GM11168 (cell line): ENCODE measurements around the gene CDH23.

ENCODE experiments used
- in situ Hi-C: fragments of 300-500 bp; cut with MboI; formaldehyde crosslinking; loops from one replicate; pipeline ENCODE4 v1.12.0; 2022; ENCODE audit warnings: low sequenced_read_pairs; ENCODE audit not compliant: unreplicated experiment

The CDH23 gene

GRCh38 chr10:71547876-71548846 is 151.4 kb downstream of the CDH23 start:
- in situ Hi-C loops = no loop called here

- in situ Hi-C loops = no loop called here
Measured at GRCh38 chr10:71549766-71550533, 153.2 kb downstream of the CDH23 start.

- in situ Hi-C loops = no loop called here
Measured at GRCh38 chr10:71550628-71551027, 153.9 kb downstream of the CDH23 start.

GRCh38 chr10:71551970-71552369 is 155.2 kb downstream of the CDH23 start:
- in situ Hi-C loops = no loop called here

DNA sequence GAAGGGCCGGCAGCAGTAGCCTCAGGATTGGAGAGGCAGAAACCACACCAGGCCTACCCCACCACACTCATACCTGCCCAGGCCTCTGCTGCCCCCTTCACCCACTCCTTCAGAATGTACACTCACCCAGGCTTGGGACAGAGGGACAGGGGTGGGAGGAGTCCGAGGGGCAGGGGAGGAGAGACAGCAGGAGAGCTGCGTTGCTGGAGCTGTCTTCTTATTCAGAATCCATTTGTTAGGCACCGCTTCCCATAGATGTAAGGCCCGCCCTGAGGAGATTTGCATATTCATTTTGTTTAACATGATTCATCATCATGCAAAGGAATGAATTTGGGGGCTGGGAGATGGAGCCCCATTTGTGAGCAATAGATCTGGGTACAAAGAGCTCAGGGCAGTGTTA is 156.7 kb downstream of the CDH23 start:
- in situ Hi-C loops = no loop called here

DNA sequence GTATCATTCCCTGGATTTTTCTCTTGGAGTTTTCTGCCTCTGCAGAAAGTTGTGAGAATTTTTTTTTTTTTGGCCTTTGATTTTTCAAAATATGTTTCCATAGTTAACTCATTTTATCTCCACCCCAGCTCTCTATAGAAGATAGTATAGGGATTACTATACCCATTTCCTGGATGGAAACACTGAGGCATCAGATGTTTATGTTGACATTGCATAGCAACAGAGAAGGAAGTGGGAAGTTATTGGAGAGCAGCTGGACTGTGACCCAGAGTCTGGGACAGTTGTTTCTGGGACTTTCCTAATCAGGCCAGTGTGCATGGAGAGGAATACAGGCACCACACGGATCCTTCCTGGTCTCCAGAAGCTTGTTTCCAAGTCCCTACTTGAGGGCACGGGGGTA is 158.0 kb downstream of the CDH23 start:
- in situ Hi-C loops = no loop called here

DNA sequence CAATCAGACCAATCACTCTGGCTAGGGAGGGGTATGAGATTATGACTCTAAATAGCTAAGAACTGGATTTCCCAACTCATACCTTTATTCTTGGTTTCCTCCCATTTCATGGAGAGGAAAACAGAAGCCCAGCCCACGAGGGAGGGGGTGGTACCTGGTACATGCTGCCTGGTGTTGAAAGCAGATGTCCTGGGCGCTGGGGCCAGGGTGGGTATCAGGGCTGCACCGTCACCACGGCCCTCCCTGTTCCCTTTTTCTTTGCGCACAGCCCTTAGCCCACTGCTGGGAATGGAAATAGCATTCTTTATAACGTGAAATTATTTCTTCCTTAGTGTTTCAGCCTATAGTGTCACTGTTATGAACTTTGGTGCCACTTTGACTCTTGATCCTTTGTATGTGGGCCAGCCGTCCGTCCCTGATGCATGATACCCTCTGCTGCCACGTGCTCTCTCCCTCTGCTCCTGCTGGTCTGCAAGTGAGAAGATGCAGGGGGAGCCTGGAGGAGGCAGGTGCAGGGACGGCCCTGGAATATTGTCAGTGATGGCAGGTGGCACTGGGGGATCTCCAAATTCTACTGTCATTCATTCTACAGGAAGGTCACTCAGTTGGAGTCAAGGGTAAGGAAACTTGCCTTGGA is 158.5 kb downstream of the CDH23 start:
- in situ Hi-C loops = no loop called here

- in situ Hi-C loops = no loop called here
Measured at GRCh38 chr10:71555724-71556119, 159.0 kb downstream of the CDH23 start.

GRCh38 chr10:71558991-71559390 is 162.3 kb downstream of the CDH23 start:
- in situ Hi-C loops = no loop called here

DNA sequence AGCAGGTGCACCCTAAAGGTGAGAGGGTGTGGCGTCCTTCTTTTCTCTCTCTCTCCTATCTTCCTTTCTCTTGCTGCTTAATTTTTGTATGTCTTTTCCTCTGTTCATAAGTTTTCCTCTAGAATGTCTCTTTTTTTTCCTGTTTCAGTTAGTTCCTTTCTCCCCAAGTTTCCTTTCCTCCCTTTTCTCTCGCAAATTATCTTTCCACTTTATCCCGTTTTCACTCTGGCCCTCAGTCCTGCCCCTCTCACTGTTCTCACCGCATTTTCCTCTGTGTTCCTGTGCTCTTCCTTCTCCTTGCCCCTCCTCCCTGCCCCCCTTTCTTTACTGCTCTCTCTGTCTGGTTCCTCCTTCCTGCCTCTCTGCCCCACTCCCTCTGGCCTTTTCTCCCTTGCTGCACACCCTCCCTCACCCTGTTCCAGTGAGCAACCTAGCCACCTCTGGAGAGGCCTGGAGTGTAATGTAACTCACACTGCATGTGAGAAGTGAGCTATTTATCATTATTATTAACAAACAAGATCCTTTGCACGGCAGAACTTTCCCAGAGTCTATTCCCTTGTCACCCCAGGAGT is 164.4 kb downstream of the CDH23 start:
- in situ Hi-C loops = no loop called here

- in situ Hi-C loops = no loop called here
Measured at GRCh38 chr10:71562181-71562580, 165.5 kb downstream of the CDH23 start.

DNA sequence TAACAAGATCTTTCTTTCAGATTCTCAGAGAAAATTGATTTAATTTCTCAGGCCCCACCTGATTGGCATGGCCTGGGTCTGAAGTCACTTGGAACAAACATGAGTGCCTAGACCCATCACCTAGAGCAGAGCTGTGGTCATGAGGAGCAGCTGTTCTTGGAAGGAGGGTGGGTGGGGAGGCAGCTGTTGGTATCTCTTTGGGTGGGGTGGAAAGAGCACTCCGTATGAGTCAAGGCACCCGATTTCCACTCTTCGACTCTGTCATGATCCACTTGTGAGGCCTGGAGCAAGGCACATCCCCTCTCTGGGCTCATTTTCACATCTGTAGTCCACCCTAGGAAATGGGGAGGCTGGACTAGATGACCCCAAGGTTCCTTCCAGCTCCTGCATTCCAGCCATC is 166.2 kb downstream of the CDH23 start:
- in situ Hi-C loops = no loop called here

DNA sequence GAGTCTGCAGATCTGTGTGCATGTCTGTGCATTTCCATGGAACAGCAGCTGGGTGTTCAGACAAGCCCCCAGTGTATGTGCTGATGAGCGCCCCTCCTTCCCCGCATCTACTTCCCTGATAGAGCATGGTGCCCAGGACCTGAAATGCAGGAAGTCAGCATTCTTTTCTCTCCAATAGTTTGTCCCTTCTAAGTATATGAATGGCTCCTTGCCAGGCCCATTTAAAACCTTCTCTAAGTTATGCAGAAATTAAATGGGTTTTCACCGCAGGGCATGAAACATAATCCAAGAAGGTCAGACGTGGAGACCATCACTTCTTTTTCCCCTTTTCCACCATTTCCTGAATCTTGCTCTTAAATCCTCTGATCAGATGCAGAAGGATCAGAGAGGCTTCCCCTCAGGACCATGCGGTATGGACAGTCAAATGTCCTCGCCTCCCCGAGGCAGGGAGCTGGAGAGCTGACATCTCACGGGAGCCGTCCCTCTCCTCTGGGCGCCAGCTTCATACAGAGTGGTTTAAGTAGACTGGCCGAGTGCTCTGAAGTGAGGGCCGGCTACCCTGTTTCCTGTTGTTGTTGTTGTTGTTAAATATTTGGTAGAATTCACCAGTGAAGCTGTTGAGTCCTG is 167.6 kb downstream of the CDH23 start:
- in situ Hi-C loops = no loop called here

DNA sequence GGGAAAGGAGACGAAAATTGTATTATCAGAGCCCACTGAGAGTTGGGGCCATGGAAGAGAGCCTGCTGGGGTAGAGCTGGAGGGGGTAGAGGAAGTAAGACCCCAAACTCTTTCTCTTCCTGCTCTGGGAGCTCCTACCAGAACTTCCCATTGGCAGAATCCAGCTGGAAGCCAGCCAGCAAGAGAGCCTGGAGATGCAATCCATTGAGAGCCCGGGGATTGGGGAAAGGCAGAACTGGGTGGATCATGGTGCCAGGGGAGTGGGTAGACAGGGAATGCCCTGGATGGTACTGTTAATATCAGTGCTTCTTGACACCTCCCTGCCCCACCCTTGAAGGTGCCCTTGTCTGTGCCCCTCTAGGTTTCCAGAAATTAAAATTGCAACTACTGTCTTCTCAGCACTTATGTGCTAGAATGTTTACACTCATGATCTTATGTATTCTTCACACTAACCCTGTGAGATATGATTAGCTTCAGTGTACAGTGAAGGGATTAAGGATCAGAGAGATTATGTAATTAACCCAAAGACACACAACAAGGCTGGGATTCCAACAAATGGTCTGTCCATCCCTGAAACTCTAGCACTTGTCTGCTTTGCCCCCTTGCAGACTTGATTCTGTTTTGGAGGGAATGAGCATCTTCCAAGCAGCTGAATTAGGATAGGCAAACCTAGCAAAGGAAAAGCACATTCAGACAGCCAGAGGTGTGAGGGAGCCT is 168.7 kb downstream of the CDH23 start:
- in situ Hi-C loops = loop anchor here (5.0 kb wide), 2 partner anchors 183 to 258 kb away; no protein-coding TSS in a partner anchor

DNA sequence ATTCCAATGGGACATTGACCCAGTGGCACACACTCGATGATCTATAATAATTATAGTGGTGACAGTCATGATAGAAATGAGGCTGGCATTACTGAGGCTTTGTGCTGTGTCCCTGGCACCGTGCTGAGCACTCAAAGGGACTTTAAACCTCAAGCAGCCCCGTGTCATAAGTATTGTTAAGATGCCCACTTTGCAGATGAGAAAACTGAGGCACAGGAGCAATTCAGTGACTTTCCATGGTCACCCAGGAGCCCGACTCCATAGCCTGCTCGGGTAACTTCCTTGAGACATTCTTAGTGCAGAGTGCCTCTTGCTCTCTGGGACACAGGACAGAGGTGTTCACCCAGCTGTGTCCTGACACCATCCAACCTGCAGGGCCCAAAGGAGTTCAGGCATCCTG is 170.3 kb downstream of the CDH23 start:
- in situ Hi-C loops = loop anchor here (5.0 kb wide), 2 partner anchors 185 to 260 kb away; no protein-coding TSS in a partner anchor

GRCh38 chr10:71568896-71569492 is 172.3 kb downstream of the CDH23 start:
- in situ Hi-C loops = loop anchor here (5.0 kb wide), 2 partner anchors 187 to 262 kb away; no protein-coding TSS in a partner anchor

GRCh38 chr10:71569775-71570588 is 173.3 kb downstream of the CDH23 start:
- in situ Hi-C loops = loop anchor here (5.0 kb wide), 2 partner anchors 188 to 263 kb away; no protein-coding TSS in a partner anchor
